Neural cell (in vitro differentiated cells): ENCODE data around the gene ING5.

Experiments used
- EZH2 ChIP-seq: fragments of 200-600, 300-800 bp; shearing (Covaris generic), sonication (generic); IDR thresholded peaks from 2 replicates; pipeline ENCODE4 v1.6.1; 2014; ENCODE audit warnings: antibody characterized with exemption, low read length, borderline replicate concordance, mild to moderate bottlenecking; ENCODE audit not compliant: insufficient read depth, poor library complexity, severe bottlenecking
- RAD21 ChIP-seq: fragments of 450-650 bp; conservative IDR thresholded peaks from 2 replicates; pipeline ENCODE4 v1.6.1; 2014; ENCODE audit warnings: antibody characterized with exemption, mild to moderate bottlenecking, moderate library complexity
- TF ChIP-seq, protein P1 (sequence below): fragments of 450-650 bp; IDR thresholded peaks from 2 replicates; pipeline ENCODE4 v1.5.1; 2014; ENCODE audit warnings: antibody characterized with exemption, mild to moderate bottlenecking, moderate library complexity; ENCODE audit not compliant: poor library complexity, severe bottlenecking

- TF ChIP-seq EZH2 (no peak), RAD21 (no peak)
- TF ChIP-seq, protein P1, sequence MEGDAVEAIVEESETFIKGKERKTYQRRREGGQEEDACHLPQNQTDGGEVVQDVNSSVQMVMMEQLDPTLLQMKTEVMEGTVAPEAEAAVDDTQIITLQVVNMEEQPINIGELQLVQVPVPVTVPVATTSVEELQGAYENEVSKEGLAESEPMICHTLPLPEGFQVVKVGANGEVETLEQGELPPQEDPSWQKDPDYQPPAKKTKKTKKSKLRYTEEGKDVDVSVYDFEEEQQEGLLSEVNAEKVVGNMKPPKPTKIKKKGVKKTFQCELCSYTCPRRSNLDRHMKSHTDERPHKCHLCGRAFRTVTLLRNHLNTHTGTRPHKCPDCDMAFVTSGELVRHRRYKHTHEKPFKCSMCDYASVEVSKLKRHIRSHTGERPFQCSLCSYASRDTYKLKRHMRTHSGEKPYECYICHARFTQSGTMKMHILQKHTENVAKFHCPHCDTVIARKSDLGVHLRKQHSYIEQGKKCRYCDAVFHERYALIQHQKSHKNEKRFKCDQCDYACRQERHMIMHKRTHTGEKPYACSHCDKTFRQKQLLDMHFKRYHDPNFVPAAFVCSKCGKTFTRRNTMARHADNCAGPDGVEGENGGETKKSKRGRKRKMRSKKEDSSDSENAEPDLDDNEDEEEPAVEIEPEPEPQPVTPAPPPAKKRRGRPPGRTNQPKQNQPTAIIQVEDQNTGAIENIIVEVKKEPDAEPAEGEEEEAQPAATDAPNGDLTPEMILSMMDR: no peak
Measured at GRCh38 chr2:241668354-241668753, 33.5 kb upstream of the ING5 start.
